Medulla oblongata (tissue), 1 donor: Measurements from ENCODE around the gene USP14.
"Not testable (repeated sequence)": the region's sequence is repeated elsewhere in the genome, so short reads cannot be mapped to it uniquely, and the experiment has no call there.

Experiments
- DNase-seq: peaks from one replicate; pipeline ENCODE4 v3.0.0-alpha.2; 2015; ENCODE audit errors: extremely low spot score

The USP14 gene

DNA sequence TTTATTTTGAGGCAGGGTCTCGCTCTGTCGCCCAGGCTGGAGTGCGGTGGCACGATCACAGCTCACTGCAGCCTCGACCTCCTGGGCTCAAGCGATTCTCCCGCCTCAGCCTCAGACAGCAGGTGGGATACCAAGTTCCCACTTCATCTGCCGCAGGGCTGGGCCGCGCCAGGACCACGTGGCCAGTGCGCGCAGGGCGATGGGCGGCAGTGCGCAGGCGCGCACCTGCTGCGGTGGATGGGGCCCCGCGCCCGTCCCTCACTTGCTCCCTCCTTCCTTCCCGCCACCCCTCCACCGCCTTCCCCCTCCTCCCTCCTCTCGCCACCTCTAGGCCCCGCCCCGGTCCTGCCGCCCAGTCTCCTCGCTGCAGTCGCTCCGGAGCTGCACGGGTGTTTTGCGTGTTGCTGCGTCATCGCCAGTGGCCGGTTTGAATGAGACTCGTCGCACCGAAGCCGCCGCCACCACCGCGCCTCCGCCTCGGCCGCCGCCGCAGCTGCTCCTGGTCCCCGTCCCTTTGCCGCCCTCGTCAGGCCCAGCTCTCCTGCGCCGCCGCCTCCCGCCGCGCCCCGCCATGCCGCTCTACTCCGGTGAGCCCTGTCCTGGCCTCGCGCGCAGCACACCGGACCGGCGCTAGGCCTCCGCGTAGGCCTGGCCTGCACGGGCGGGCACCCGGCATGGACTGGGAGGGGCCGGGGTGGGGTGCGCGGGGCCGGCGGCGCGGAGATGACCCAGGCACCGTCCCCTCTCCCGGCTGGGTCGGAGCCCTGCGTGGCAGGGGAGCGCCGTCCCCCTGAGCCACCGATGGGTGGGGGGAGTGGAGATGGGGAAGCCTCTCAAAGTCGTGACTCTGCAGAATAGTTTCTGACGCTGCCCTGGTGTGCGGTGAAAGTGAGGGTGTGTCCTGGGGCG is at the start of gene USP14:
TSS of gene USP14 (plus strand) at position 430 of the 909 bp plus-strand sequence. CDS start at position 572, 142 bp downstream.
- peak; percentile 97 for DNase-seq

DNA sequence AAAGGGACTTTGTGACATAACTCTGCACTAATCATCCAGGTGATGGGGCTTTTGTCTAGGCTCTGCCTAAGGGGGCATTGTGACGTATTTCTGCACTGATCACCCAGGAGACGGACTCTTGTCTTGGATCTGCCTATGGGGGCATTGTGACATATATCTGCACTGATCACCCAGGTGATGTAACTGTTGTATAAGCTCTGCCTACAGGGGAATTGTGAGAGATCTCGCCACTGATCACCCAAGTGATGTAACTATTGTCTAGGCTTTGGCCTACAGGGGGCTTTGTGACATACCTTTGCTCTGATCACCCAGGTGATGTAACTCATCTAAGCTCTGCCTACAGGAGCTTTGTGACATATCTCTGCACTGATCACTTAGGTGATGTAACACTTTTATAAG is 49.7 kb upstream of the USP14 start:
- not testable (repeated sequence) for DNase-seq

DNA sequence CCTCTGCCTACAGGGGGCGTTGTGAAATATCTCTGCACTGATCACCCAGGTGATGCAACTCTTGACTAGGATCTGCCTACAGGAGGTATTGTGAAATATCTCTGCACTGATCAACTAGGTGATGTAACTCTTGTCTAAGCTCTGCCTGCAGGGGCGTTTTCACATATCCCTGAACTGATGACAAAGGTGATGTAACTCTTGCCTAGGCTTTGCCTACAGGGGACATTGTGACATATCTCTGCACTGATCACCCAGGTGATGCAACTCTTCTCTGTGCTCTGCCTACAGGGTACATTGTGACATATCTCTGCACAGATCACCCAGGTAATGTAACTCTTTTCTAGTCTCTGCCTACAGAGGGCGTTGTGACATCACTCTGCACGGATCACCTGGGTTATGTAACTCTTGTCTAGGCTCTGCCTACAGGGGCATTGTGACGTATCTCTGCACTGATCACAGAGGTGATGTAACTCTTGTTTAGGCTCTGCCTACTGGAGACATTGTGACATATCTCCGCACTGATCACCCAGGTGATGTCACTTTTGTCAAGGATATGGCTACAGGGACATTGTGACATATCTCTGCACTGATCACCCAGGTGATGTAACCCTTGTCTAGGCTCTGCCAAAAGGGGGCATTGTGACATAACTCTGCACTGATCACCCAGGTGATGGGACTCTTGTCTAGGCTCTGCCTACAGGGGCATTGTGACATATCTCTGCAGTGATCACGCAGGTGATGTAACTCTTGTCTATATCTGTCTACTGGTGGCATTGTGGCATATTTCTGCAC is 49.0 kb upstream of the USP14 start:
- DNase-seq, result not testable (repeated sequence)

DNA sequence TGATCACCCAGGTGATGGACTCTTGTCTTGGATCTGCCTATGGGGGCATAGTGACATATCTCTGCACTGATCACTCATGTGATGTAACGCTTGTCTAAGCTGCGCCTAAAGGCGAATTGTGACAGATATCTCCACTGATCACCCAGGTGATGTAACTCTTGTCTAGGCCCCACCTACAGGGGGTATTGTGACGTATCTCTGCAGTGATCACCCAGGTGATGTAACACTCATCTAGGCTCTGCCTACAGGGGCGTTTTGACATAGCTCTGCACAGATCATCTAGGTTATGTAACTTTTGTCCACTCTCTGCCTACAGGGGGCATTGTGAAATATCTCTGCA is 48.5 kb upstream of the USP14 start:
- DNase-seq, result not testable (repeated sequence)

DNA sequence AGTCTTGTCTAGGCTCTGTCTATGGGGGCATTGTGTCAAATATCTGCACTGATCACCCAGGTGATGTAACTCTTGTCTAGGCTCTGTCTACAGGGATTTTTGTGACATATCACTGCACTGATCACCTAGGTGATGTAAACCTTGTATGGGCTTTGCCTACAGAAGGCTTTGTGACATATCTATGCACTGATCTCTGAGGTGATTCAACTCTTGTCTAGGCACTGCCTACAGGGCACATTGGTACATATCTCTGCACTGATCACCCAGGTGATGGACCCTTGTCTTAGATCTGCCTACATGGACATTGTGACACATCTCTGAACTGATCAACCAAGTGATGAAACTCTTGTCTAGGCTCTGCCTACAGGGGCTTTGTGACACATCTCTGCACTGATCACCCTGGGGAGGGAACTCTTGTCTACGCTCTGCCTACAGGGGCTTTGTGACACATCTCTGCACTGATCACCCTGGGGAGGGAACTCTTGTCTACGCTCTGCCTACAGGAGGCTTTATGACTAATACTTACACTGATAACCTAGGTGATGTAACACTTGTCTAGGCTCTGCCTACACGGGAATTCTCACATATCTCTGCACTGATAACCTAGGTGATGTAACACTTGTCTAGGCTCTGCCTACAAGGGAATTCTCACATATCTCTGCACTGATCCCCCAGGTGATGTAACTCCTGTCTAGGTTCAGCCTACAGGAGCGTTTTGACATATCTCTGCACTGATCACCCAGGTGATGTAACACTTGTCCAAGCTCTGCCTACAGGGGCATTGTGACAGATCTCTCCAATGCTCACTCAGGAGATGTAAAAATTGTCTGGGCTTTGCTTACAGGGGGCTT is 47.8 kb upstream of the USP14 start:
- DNase-seq, result not testable (repeated sequence)

DNA sequence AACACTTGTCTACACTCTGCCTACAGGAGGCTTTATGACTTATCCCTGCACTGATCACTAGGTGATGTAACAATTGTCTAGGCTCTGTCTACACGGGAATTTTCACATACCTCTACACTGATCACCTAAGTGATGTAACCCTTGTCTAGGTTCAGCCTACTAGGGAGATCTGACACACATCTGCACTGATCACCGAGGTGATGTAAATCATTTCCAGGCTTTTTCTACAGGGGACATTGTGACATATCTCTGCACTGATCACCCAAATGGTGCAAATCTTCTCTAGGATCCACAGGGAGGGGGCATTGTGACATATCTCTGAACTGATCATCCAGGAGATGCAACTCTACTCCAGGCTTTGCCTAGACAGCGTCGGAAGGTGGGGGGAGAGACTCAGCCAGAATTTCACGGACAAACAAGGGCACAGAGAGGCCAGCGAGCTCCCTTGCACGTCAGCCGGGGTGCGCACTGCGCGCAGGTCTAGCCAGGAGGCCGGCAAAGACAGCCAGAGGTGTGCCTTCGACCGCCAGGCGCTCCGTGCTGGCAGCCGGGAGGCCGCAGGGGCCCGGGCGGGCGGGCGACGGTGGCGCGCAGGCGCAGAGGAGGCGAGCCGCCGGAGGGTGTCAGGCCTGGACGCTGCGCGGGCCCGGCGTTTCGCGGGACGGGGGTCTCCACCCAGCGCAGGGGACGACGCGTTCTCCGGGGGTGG is 46.9 kb upstream of the USP14 start:
- DNase-seq, result peak; percentile 65

DNA sequence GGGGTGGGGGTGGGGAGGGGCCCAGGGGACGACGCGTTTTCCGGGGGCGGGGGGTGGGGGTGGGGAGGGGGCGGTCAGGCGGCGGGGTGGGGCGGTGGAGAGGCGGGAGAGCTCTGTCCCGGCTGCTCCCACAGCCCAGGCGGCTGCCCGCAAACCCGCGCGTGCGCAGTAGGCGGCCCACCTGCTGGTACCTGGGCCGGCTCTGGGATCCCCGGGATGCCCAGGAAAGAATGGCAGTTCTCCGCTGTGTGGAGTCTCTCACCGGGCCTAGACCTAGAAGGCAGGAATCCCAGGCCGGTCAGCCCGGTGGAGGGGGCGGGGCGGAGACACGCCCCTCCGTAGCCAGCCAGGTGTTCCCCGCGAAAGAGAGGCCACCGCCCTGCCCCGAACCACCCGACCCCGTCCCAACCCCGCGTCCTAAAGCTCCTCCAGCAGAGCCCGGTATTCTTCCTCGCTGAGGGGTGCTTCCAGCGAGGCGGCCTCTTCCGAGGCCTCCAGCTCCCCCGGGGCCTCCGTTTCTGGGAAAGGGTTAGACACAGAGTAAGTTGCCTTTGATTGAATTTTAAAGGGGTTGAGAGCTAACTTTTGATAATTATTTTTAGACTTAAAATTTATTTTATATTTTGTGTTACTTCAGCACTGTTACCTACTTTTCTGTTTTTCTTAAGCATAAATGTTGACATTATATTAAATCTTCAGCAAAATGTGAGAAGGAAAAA is 46.2 kb upstream of the USP14 start:
- DNase-seq, result not testable (repeated sequence)

DNA sequence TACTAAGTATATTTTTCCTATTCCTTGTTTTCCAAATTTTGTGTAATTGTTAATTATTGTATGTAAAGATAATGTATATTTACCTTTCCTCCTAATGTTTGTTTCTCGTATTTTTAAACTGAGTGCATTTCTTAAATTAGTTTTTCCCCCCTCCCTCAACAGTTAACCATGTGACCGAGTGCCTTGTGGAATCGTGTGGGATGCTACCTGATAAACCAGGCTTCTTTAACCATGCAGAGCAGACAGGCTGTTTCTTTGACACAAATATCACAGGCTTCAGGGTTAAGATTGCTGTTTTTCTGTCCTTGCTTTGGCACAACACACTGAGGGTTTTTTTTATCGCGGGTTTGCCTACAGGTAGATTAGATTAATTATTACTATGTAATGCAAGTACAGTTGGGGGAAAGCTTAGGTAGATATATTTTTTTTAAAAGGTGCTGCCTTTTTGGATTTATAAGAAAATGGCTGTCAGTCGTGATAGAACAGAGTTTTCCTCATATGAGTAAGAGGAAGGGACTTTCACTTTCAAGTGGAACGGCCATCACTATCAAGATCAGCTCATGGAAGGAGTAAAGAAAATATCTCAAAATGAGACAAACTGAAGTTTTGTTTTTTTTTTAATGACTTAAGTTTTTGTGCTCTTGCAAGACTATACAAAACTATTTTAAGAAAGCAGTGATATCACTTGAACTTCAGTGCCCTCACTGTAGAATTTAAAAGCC is 37.7 kb upstream of the USP14 start:
- DNase-seq, result not testable (repeated sequence)

DNA sequence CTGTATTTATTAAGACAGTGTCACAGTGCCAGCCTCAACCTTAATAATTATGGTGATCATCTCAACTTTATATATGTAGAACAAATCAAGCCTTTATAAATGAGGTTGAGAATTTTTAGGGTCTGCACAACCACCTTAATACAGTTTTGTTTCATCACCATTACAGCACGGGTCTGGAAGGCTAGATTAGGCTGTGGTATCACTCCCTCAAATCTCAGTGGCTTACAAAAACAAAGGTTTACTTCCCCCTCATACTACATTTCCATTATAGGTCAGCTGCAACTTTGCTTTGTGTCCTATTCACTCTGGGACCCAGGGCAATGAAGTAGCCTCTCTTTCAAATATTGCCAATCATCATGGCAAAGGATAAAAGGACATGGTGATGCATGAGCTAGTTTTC is 23.3 kb upstream of the USP14 start:
- DNase-seq, result no peak

DNA sequence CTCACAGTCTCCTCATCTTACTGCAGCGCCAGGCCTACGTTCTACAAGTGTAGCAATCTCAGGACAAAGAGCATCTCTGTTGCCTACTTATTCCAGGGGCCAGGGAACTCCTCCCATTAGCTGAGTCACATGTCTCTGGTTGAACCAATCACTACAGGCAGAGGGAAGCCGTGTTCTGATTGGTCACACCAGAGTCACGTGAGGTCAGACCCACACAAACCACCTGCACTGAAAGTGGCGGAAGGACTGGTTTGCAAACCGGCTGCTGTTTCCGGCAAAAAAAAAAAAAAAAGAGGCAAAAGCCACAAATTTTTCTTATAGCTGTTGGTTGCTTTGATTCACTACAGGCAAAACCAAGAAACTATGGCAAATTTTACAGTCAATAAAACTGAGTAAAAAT is 21.9 kb upstream of the USP14 start:
- no peak for DNase-seq

DNA sequence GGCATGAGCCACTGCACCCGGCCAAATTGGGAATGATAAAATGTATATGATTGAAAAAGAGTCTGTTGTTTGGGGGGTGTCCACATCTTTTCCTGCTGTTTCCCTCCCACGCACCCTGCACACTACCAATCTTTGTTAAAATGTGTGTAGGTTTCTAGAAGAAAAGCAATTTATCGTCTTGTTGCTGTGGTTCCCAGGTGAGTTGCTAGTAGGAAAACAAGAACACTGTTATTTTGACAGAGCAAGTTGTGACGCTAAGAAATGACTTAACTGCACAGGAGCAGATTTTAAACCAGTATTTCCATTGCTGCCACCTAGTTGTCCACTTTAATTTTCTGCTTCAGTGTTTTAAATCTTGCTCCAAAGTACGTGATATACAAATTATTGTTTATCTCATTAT is 21.0 kb upstream of the USP14 start:
- DNase-seq, result no peak

DNA sequence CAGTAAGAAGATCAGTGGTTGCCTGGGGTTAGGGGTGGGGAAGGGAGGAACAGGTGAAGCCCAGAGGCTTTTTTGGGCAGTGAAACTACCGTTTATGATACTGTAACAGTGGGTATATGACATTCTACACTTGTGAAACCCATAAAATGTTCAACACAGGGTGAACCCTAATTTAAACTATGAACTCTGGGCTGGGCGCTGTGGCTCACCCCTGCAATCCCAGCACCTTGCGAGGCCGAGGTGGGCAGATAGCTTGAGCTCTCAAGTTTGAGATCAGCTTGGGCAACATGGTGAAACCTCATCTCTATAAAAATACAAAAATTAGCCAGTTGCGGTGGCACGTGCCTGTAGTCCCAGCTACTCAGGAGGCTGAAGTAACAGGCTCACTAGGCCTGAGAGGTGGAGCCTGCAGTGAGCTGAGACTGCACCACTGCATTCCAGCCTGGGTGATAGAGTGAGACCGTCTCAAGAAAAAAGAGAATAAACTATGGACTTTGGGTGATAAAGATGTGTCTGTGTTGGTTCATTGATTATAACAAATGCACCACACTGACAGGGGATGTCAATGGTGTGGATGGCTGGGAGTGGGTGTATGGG is 17.6 kb upstream of the USP14 start:
- no peak for DNase-seq

DNA sequence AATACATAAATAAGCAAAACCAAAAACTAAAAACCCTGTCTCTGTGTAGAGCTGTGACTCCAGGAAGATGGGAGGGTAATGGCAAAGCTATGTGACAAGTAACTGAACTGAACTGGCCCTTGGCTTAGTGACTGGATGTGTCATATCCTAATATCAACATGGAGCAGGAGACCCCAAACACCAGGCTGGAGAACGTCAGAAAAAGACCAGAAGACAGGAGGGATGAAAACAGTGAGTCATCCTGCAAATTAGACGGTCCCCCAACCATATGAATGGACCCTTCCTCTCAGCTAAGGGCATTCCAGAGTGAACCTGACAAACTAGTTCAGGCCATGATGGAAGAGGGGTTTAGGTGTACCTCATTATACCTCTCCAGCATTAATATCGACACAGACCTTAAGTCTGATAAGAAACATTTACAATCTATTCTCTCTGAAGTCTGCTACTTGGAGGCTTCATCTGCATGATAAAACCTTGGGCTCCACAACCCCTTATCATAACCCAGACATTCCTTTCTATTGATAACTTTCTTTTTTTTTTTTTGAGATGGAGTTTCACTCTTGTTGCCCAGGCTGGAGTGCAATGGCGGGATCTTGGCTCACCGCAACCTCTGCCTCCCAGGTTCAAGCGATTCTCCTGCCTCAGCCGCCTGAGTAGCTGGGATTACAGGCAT is 15.6 kb upstream of the USP14 start:
- DNase-seq, result not testable (repeated sequence)

DNA sequence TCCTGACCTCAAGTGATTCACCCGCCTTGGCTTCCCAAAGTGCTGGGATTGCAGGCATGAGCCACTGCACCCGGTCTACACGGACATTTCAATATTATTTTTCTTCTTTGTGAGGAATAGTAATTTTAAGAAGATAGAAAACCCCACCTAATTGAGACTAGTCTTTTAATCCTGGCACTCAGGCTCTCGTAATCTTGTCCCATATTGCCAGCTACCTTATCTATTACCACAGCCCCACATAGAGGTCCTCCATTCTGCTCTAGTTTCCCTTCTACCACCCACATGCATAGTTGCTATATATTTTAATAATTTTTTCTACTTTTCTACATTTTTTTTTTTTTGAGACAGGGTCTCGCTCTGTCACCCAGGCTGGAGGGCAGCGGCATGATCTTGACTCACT is 9.5 kb upstream of the USP14 start:
- DNase-seq, result no peak

DNA sequence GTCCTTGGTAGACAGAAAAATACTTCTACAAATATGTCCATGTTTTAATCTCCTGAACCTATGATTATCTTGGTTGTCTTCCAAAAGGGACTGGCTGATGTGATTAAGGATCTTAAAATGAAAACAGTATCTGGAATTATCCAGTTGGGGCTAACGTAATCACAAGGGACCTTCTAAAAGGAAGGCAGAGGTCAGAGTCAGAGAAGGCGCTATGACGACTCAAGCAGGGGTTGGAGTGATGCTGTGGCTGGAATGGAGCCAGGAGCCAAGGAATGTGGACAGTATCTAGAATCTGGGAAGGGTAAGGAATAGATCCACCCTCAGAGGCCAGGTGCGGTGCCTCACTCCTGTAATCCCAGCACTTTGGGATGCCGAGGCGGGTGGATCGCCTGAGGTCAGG is 4.2 kb upstream of the USP14 start:
- DNase-seq, result no peak

DNA sequence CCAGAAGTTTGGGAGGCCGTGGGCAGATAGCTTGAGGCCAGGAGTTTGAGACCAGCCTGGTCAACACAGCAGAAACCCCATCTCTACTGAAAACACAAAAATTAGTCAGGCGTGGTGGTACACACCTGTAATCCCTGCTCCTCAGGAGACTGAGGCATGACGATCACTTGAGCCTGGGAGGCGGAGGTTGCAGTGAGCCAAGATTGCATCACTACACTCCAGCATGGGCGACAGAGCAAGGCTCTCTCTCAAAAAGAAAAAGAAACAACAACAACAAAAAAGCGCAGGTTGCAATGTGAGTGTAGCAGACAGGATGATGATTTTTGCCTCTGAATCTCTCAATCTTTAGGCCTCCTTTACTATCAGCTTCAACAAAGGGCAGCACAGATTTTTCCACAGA is 2.7 kb upstream of the USP14 start:
- DNase-seq, result no peak

DNA sequence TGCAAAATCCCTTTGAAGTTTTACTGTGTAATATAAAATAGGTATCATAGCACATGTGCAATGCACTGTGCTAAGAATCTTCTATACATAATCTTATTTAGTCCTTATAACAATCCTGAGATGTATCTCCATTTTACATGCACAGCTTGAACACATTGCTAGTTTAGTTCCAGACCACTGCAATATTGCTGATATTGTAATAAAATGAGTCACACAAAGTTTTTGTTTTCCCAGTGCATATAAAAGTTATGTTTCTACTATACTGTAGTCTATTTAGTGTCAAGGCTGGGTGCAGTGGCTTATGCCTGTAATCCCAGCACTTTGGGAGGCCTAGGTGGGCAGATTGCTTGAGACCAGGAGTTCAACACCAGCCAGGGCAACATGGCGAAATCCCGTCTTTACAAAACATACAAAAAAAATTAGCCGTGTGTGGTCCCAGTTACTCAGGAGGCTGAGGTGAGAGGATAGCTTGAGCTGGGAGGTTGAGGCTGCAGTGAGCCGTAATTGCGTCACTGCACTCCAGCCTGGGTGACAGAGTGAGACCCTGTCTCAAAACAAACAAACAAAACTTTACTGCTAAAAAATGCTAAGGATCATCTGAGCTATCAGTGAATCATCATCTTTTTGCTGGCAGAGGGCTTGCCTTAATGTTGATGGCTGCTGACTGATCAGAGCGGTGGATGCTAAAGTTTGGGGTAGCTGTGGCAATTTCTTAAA is 1.7 kb upstream of the USP14 start:
- DNase-seq, result no peak

DNA sequence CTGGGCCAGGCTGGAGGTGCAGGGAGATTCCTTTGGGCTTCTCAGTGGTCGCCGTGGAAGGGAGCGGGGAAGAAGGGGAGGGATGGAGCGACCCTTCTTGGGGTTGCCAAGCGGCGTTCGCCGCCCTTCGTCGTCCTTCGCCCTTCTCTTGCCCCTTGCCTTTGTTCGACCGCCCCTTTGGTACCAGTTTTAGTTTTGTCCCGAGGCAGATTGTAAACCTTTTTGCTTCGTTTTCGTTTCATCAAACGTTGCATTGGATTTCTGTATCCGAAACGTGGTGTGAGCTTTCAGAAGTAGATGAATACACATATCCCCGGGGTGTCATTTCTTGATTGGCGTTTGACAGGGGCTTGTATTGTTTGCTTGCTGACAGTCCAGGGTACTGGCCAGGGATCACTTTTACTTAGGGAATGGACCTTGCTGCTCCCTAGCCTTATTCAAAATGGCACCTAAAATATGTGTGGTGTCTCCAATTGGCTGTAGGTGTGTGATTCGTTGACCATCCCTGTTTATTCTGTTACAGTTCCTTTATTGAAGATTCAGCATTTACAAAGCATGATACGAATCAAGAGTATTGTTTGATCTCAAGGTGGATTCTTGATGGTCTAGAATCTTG is 788 bp downstream of the USP14 start:
- peak; percentile 35 for DNase-seq
